Vagina (tissue), 2 donors: ENCODE data around the gene ABCA3. TPM values are rescaled to one million over a fixed set of nuclear protein-coding genes. Genes with fewer than 3 reads are reported as not detected.
A peak's percentile ranks its signal among the peaks of the same experiment; 100 is the strongest.

Experiments used
- DNase-seq, 2 donors: peaks; one replicate each; pipeline ENCODE4 v3.0.0-alpha.2; 2017; ENCODE audit errors: extremely low spot score in 2 of 2
- H3K27ac ChIP-seq: fragments of 200-600 bp; sonication (generic); one replicate; pipeline ENCODE4 v1.5.1; 2019
- H3K27me3 ChIP-seq: fragments of 200-600 bp; sonication (generic); one replicate; pipeline ENCODE4 v1.5.1; 2019
- H3K36me3 ChIP-seq, 2 donors: fragments of 200-600 bp; sonication (generic); one replicate each; pipeline ENCODE4 v1.5.1; 2017 to 2019
- H3K4me1 ChIP-seq: fragments of 200-600 bp; sonication (generic); one replicate; pipeline ENCODE4 v1.5.1; 2019
- H3K4me3 ChIP-seq, 2 donors: fragments of 200-600 bp; sonication (generic); 1 replicate in 1 of 2; 2 replicates in 1 of 2; pipeline ENCODE4 v1.5.1; 2016 to 2019
- H3K9me3 ChIP-seq: fragments of 200-600 bp; sonication (generic); one replicate; pipeline ENCODE4 v1.5.1; 2019
- CTCF ChIP-seq, 3 experiments: fragments of 450-650 bp in 2 of 3; fragments of 200-600 bp in 1 of 3; sonication (generic) in 1 of 3; IDR thresholded peaks; one replicate each; pipeline ENCODE4 v1.5.1; 2017 to 2019; ENCODE audit warnings: antibody characterized with exemption in 3 of 3, mild to moderate bottlenecking in 2 of 3, moderate library complexity in 2 of 3
- POLR2A ChIP-seq, 2 donors: fragments of 450-650 bp; IDR thresholded peaks; one replicate each; pipeline ENCODE4 v1.6.1; 2017; ENCODE audit warnings: antibody characterized with exemption in 2 of 2, mild to moderate bottlenecking in 2 of 2, moderate library complexity in 2 of 2
- POLR2AphosphoS5 ChIP-seq, 2 donors: sonication (generic); formaldehyde crosslinking; IDR thresholded peaks; one replicate each; pipeline ENCODE4 v1.9.0; 2017; ENCODE audit warnings: antibody characterized with exemption in 2 of 2, mild to moderate bottlenecking in 2 of 2, low read depth in 1 of 2; ENCODE audit not compliant: insufficient read depth in 1 of 2
- intact Hi-C: fragments of 100-400 bp; cut with DNase I; formaldehyde crosslinking; loops from one replicate; pipeline ENCODE4 v1.15.1; 2023
- total RNA-seq: library from RNA; depleted of rRNA; stranded (reverse); fragments of >200 nt; gene quantifications from one replicate; pipeline ENCODE4 v1.2.3, GENCODE V29; 2016

Gene ABCA3
- total RNA-seq, 1 donor from 2014 or later = 5.4 TPM

- Histone ChIP-seq H3K36me3 (no peaks in the 10 kb centered on the region), H3K4me1 (no peaks in the 10 kb centered on the region), H3K27me3 (no peaks in the 10 kb centered on the region), H3K9me3 (no peaks in the 10 kb centered on the region), H3K4me3 (no peak overlapping the region), H3K27ac (no peak overlapping the region)
- DNase-seq = peak in 1 of 2 donors; percentile 11
- TF ChIP-seq CTCF (IDR thresholded peaks at IDR 0.05) (no peak), POLR2AphosphoS5 (IDR thresholded peaks at IDR 0.05; ENCODE audit: insufficient read depth in 1 of 2, low read depth in 1 of 2) (no peak), POLR2A (IDR thresholded peaks at IDR 0.05) (no peak)
- intact Hi-C loops = no loop called here
Observed at GRCh38 chr16:2357331-2357730, 16.8 kb upstream of the ABCA3 start.

- no peak overlapping the region for H3K4me3 ChIP-seq
- no peaks in the 10 kb centered on the region for H3K9me3 ChIP-seq
- H3K36me3 ChIP-seq = no peaks in the 10 kb centered on the region
- TF ChIP-seq POLR2AphosphoS5 (IDR thresholded peaks at IDR 0.05; ENCODE audit: insufficient read depth in 1 of 2, low read depth in 1 of 2) (no peak), CTCF (IDR thresholded peaks at IDR 0.05) (no peak), POLR2A (IDR thresholded peaks at IDR 0.05) (no peak)
- intact Hi-C loops = no loop called here
- H3K27ac ChIP-seq = no peak overlapping the region
- no peaks in the 10 kb centered on the region for H3K27me3 ChIP-seq
- no peak for DNase-seq
- no peaks in the 10 kb centered on the region for H3K4me1 ChIP-seq
Observed at GRCh38 chr16:2350500-2350899, 10.0 kb upstream of the ABCA3 start.

- TF ChIP-seq POLR2AphosphoS5 (IDR thresholded peaks at IDR 0.05; ENCODE audit: insufficient read depth in 1 of 2, low read depth in 1 of 2) (no peak), CTCF (IDR thresholded peaks at IDR 0.05) (no peak), POLR2A (IDR thresholded peaks at IDR 0.05) (no peak)
- no peak for DNase-seq
- Histone ChIP-seq H3K27ac (no peak overlapping the region), H3K27me3 (no peaks in the 10 kb centered on the region), H3K9me3 (no peaks in the 10 kb centered on the region), H3K36me3 (no peaks in the 10 kb centered on the region), H3K4me1 (peaks cover 22% of the 10 kb centered on the region), H3K4me3 (no peak overlapping the region)
- intact Hi-C loops = no loop called here
Observed at GRCh38 chr16:2343211-2343610, 2.7 kb upstream of the ABCA3 start.

- H3K4me1 ChIP-seq = peaks cover 22% of the 10 kb centered on the region
- DNase-seq = no peak
- no peak overlapping the region for H3K4me3 ChIP-seq
- intact Hi-C loops = loop anchor here (2.0 kb wide), 1 partner anchor 163 kb away; no protein-coding TSS in a partner anchor
- no peaks in the 10 kb centered on the region for H3K27me3 ChIP-seq
- H3K9me3 ChIP-seq = no peaks in the 10 kb centered on the region
- no peaks in the 10 kb centered on the region for H3K36me3 ChIP-seq
- no peak for TF ChIP-seq POLR2AphosphoS5 (IDR thresholded peaks at IDR 0.05; ENCODE audit: insufficient read depth in 1 of 2, low read depth in 1 of 2)
- no peak for TF ChIP-seq POLR2A (IDR thresholded peaks at IDR 0.05)
- TF ChIP-seq CTCF (IDR thresholded peaks at IDR 0.05) = no peak
- H3K27ac ChIP-seq = no peak overlapping the region
Observed at GRCh38 chr16:2341456-2342447, 1.2 kb upstream of the ABCA3 start.
